Measurements from ENCODE around the gene SLC35F4. TPM values are rescaled to one million over a fixed set of nuclear protein-coding genes. Genes with fewer than 3 reads are reported as not detected.
"Not testable (repeated sequence)": the region's sequence is repeated elsewhere in the genome, so short reads cannot be mapped to it uniquely, and the experiment has no call there.

Gene SLC35F4
- total RNA-seq, 1 donor from 2014 or later, result 0.37 TPM

- Mint-ChIP-seq H3K27ac (ENCODE audit: unreplicated experiment) (no peak overlapping the region), H3K4me1 (no peaks in the 10 kb centered on the region), H3K9me3 (peaks cover 2% of the 10 kb centered on the region), H3K36me3 (ENCODE audit: low read depth) (no peaks in the 10 kb centered on the region), H3K27me3 (ENCODE audit: low read depth) (peaks cover 3% of the 10 kb centered on the region), H3K4me3 (no peak overlapping the region)
- TF ChIP-seq, protein P1, sequence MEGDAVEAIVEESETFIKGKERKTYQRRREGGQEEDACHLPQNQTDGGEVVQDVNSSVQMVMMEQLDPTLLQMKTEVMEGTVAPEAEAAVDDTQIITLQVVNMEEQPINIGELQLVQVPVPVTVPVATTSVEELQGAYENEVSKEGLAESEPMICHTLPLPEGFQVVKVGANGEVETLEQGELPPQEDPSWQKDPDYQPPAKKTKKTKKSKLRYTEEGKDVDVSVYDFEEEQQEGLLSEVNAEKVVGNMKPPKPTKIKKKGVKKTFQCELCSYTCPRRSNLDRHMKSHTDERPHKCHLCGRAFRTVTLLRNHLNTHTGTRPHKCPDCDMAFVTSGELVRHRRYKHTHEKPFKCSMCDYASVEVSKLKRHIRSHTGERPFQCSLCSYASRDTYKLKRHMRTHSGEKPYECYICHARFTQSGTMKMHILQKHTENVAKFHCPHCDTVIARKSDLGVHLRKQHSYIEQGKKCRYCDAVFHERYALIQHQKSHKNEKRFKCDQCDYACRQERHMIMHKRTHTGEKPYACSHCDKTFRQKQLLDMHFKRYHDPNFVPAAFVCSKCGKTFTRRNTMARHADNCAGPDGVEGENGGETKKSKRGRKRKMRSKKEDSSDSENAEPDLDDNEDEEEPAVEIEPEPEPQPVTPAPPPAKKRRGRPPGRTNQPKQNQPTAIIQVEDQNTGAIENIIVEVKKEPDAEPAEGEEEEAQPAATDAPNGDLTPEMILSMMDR (conservative IDR thresholded peaks at IDR 0.05), result no peak
- no peak for DNase-seq (ENCODE audit: low read depth, low spot score)
These were observed 133.2 kb downstream of the SLC35F4 start for GRCh38 chr14:57732463-57733285.

DNA sequence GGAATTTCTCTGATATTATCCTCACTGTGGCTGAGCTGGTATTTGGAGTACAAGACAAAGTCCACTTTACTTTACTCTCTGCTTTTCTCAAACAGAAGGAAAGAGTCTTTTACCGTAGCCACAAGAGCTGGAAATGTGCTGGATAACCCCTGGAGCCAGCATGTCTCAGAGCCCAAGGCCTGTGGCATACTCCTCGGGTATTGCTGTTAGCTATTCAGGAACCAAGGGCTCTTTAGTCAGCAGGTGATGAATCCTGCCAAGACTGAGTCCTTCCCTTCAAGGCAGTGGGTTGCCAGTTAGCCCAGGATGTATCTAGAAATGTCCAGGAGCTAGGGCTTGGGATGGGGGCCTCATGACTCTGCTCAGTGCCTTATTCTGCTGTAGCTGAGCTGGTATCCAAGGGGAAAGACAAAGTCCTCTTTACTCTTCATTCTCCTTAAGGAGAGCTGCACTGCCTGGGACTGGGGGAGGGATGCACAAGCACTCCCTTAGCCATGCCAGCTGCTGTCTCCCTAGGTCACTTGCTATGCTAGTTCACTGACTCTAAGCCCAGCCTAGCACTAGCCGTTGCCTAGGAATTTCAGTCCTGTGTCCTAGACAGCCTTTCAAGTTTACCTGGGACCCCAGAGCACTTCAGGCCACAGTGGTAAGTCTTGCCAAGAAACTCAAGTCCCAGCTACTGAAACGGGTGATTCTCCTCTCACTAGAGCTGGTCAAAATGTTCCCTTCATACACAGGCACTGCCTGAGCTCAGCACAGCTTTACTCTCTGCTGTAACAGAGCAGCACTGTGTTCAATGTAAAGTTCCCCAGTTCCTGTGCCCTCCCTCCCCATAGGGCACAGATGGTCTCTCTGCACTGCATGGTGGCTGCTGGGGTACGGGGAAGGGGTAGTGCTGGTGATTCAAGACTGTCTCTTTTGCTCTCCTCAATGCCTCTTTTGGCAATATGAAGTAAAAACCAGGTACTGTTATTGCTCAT lies 136.4 kb downstream of the SLC35F4 start:
- TF ChIP-seq, protein P1 (conservative IDR thresholded peaks at IDR 0.05), result no peak
- no peak for DNase-seq (ENCODE audit: low read depth, low spot score)
- Mint-ChIP-seq H3K9me3 (peaks cover 13% of the 10 kb centered on the region), H3K27ac (ENCODE audit: unreplicated experiment) (peak overlapping the region; percentile 19), H3K27me3 (ENCODE audit: low read depth) (peaks cover 3% of the 10 kb centered on the region), H3K36me3 (ENCODE audit: low read depth) (no peaks in the 10 kb centered on the region), H3K4me3 (no peak overlapping the region), H3K4me1 (no peaks in the 10 kb centered on the region)

- H3K27ac Mint-ChIP-seq (ENCODE audit: unreplicated experiment), result no peak overlapping the region
- TF ChIP-seq, protein P1 (conservative IDR thresholded peaks at IDR 0.05), result no peak
These were observed 140.4 kb downstream of the SLC35F4 start for GRCh38 chr14:57725399-57726077.

DNA sequence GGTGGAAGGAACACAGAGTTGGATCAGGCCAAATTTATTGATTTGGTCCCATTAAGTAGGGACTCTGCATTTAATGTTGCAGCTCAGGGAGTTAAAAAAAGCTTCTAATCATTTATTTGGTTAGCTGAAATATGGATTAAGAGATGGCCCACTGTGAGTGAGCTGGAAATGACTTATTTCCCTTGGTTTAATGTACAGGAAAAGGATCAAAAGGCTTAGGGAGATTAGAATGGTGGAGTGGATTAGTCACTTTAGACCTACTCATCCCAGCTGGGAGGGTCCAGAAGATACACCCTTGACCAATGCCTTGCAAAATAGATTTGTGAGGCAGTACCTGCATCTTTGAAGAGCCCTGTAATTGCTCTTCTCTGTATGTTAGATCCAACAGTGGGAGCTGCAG lies 143.8 kb downstream of the SLC35F4 start:
- not testable (repeated sequence) for DNase-seq (ENCODE audit: low read depth, low spot score); H3K4me3 Mint-ChIP-seq; H3K27me3 Mint-ChIP-seq (ENCODE audit: low read depth); H3K27ac Mint-ChIP-seq (ENCODE audit: unreplicated experiment); H3K4me1 Mint-ChIP-seq; H3K36me3 Mint-ChIP-seq (ENCODE audit: low read depth)
- H3K9me3 Mint-ChIP-seq, result peaks cover 18% of the 10 kb centered on the region

More at GRCh38 chr14:57725399-57726077, 140.4 kb downstream of the SLC35F4 start:
- Mint-ChIP-seq H3K4me3 (no peak overlapping the region), H3K36me3 (ENCODE audit: low read depth) (no peaks in the 10 kb centered on the region), H3K27me3 (ENCODE audit: low read depth) (peaks cover 3% of the 10 kb centered on the region), H3K9me3 (peaks cover 16% of the 10 kb centered on the region), H3K4me1 (no peaks in the 10 kb centered on the region)
- no peak for DNase-seq (ENCODE audit: low read depth, low spot score)

GRCh38 chr14:57714487-57714931 lies 151.4 kb downstream of the SLC35F4 start:
- no peaks in the 10 kb centered on the region for H3K36me3 Mint-ChIP-seq (ENCODE audit: low read depth)
- H3K27me3 Mint-ChIP-seq (ENCODE audit: low read depth), result peaks cover 27% of the 10 kb centered on the region
- no peak for DNase-seq (ENCODE audit: low read depth, low spot score)
- no peaks in the 10 kb centered on the region for H3K4me1 Mint-ChIP-seq
- H3K27ac Mint-ChIP-seq (ENCODE audit: unreplicated experiment), result no peak overlapping the region
- H3K9me3 Mint-ChIP-seq, result peaks cover 6% of the 10 kb centered on the region
- H3K4me3 Mint-ChIP-seq, result no peak overlapping the region
- TF ChIP-seq, protein P1 (conservative IDR thresholded peaks at IDR 0.05), result no peak

Measured in neural crest cell (in vitro differentiated cells).